Stimulated activated CD8-positive, alpha-beta memory T cell treated with anti-CD3 and anti-CD28 coated beads, Interleukin-2, amount 100 ng/mL, for 48 hours (primary cell): Measurements from ENCODE around the gene BCL2.
"Not testable (repeated sequence)": the region's sequence is repeated elsewhere in the genome, so short reads cannot be mapped to it uniquely, and the experiment has no call there.

ENCODE experiments used
- DNase-seq, 2 donors: peaks; one replicate each; pipeline ENCODE4 v3.0.0-alpha.2; 2020; ENCODE audit warnings: low read depth in 2 of 2

The BCL2 gene

GRCh38 chr18:63199743-63200241, 119.8 kb downstream of the BCL2 start:
- no peak for DNase-seq

- no peak for DNase-seq
Observed at GRCh38 chr18:63198868-63199742, 120.5 kb downstream of the BCL2 start.

GRCh38 chr18:63198098-63198760, 121.3 kb downstream of the BCL2 start:
- DNase-seq: no peak

- no peak for DNase-seq
Observed at GRCh38 chr18:63197246-63197869, 122.2 kb downstream of the BCL2 start.

- DNase-seq: no peak
Observed at GRCh38 chr18:63195326-63196159, 124.0 kb downstream of the BCL2 start.

GRCh38 chr18:63192885-63193349, 126.7 kb downstream of the BCL2 start:
- no peak for DNase-seq

- DNase-seq: no peak
Observed at GRCh38 chr18:63192126-63192884, 127.3 kb downstream of the BCL2 start.

GRCh38 chr18:63191413-63191812, 128.2 kb downstream of the BCL2 start:
- DNase-seq: no peak

GRCh38 chr18:63190838-63191237, 128.7 kb downstream of the BCL2 start:
- DNase-seq: not testable (repeated sequence)

- no peak for DNase-seq
Observed at GRCh38 chr18:63189817-63190216, 129.8 kb downstream of the BCL2 start.

GRCh38 chr18:63189041-63189440, 130.5 kb downstream of the BCL2 start:
- no peak for DNase-seq

GRCh38 chr18:63187791-63188460, 131.6 kb downstream of the BCL2 start:
- no peak for DNase-seq

GRCh38 chr18:63187223-63187574, 132.4 kb downstream of the BCL2 start:
- no peak for DNase-seq

GRCh38 chr18:63186520-63187222, 132.9 kb downstream of the BCL2 start:
- no peak for DNase-seq

- DNase-seq: no peak
Observed at GRCh38 chr18:63185984-63186383, 133.6 kb downstream of the BCL2 start.

- DNase-seq: no peak
Observed at GRCh38 chr18:63183952-63184770, 135.4 kb downstream of the BCL2 start.

GRCh38 chr18:63183378-63183777, 136.2 kb downstream of the BCL2 start:
- DNase-seq: no peak

GRCh38 chr18:63182861-63183260, 136.7 kb downstream of the BCL2 start:
- no peak for DNase-seq

- DNase-seq: no peak
Observed at GRCh38 chr18:63182310-63182772, 137.2 kb downstream of the BCL2 start.
